Measurements from ENCODE around the gene SH3GLB2.
"Not testable (repeated sequence)": the region's sequence is repeated elsewhere in the genome, so short reads cannot be mapped to it uniquely, and the experiment has no call there.

SH3GLB2 gene

GRCh38 chr9:128992995-128993394 lies 35.1 kb downstream of the SH3GLB2 start:
- TF ChIP-seq ZFX (IDR thresholded peaks at IDR 0.05; ENCODE audit: borderline replicate concordance) (no peak), CTCF (IDR thresholded peaks at IDR 0.05) (no peak)
- H3K27ac ChIP-seq = no peak overlapping the region

GRCh38 chr9:128987805-128988204 lies 40.3 kb downstream of the SH3GLB2 start:
- TF ChIP-seq CTCF (IDR thresholded peaks at IDR 0.05) (no peak), ZFX (IDR thresholded peaks at IDR 0.05; ENCODE audit: borderline replicate concordance) (no peak)
- H3K27ac ChIP-seq = no peak overlapping the region

GRCh38 chr9:128986671-128987070 lies 41.5 kb downstream of the SH3GLB2 start:
- no peak for TF ChIP-seq ZFX (IDR thresholded peaks at IDR 0.05; ENCODE audit: borderline replicate concordance)
- no peak for TF ChIP-seq CTCF (IDR thresholded peaks at IDR 0.05)
- no peak overlapping the region for H3K27ac ChIP-seq

- H3K27ac ChIP-seq = no peak overlapping the region
- TF ChIP-seq ZFX (IDR thresholded peaks at IDR 0.05; ENCODE audit: borderline replicate concordance) = no peak
- no peak for TF ChIP-seq CTCF (IDR thresholded peaks at IDR 0.05)
Measured at GRCh38 chr9:128983536-128983935, 44.6 kb downstream of the SH3GLB2 start.

- H3K27ac ChIP-seq = no peak overlapping the region
- TF ChIP-seq ZFX (IDR thresholded peaks at IDR 0.05; ENCODE audit: borderline replicate concordance) (no peak), CTCF (IDR thresholded peaks at IDR 0.05) (no peak)
Measured at GRCh38 chr9:128979111-128979510, 49.0 kb downstream of the SH3GLB2 start.

- TF ChIP-seq ZFX (IDR thresholded peaks at IDR 0.05; ENCODE audit: borderline replicate concordance) (no peak), CTCF (IDR thresholded peaks at IDR 0.05) (no peak)
Measured at GRCh38 chr9:128972956-128973355, 55.2 kb downstream of the SH3GLB2 start.

GRCh38 chr9:128969491-128969890 lies 58.6 kb downstream of the SH3GLB2 start:
- no peak overlapping the region for H3K27ac ChIP-seq
- TF ChIP-seq ZFX (IDR thresholded peaks at IDR 0.05; ENCODE audit: borderline replicate concordance) (no peak), CTCF (IDR thresholded peaks at IDR 0.05) (no peak)

More at GRCh38 chr9:128972956-128973355, 55.2 kb downstream of the SH3GLB2 start:
- H3K27ac ChIP-seq = no peak overlapping the region

GRCh38 chr9:128961403-128961802 lies 66.7 kb downstream of the SH3GLB2 start:
- not testable (repeated sequence) for H3K27ac ChIP-seq

Measured in 22Rv1 (cell line).